Measurements from ENCODE around the gene ATP5PO. TPM values are rescaled to one million over a fixed set of nuclear protein-coding genes. Genes with fewer than 3 reads are reported as not detected.
"Not testable (repeated sequence)": the region's sequence is repeated elsewhere in the genome, so short reads cannot be mapped to it uniquely, and the experiment has no call there.

ATP5PO gene
- polyA plus RNA-seq, 1 experiment: 365 TPM

GRCh38 chr21:33871171-33871570 is 44.4 kb downstream of the ATP5PO start:
- ChIA-PET POLR2A (interaction anchor here (0.6 to 0.7 kb wide), 2 partner anchors 29 to 93 kb away, joined by 3 to 8 read pairs; no protein-coding TSS in a partner anchor), CTCF (interaction anchor here (0.6 to 0.7 kb wide), 2 partner anchors 47 to 123 kb away, joined by 4 read pairs; no protein-coding TSS in a partner anchor)
- no peak for TF ChIP-seq CTCF (IDR thresholded peaks at IDR 0.05; ENCODE audit: low read depth, low read length)
- no peak for DNase-seq (ENCODE audit: low read depth, low spot score)
- no peaks in the 10 kb centered on the region for H3K9me3 ChIP-seq (ENCODE audit: control insufficient read depth, insufficient read depth, low read length)
- H3K4me3 ChIP-seq (ENCODE audit: low read depth, low read length): no peak overlapping the region
- H3K27me3 ChIP-seq (ENCODE audit: control insufficient read depth, insufficient read depth, low read length): no peaks in the 10 kb centered on the region
- H3K27ac ChIP-seq (ENCODE audit: low read depth, low read length): peak overlapping the region; percentile 57

GRCh38 chr21:33870768-33871167 is 44.8 kb downstream of the ATP5PO start:
- POLR2A ChIA-PET: interaction anchor here (0.7 kb wide), 1 partner anchor 29 kb away, joined by 3 read pairs; no protein-coding TSS in a partner anchor
- DNase-seq (ENCODE audit: low read depth, low spot score): no peak
- CTCF ChIA-PET: interaction anchor here (0.6 to 0.7 kb wide), 2 partner anchors 47 to 122 kb away, joined by 4 read pairs; no protein-coding TSS in a partner anchor
- no peak for TF ChIP-seq CTCF (IDR thresholded peaks at IDR 0.05; ENCODE audit: low read depth, low read length)
- Histone ChIP-seq H3K9me3 (ENCODE audit: control insufficient read depth, insufficient read depth, low read length) (no peaks in the 10 kb centered on the region), H3K27ac (ENCODE audit: low read depth, low read length) (peak overlapping the region; percentile 57), H3K4me3 (ENCODE audit: low read depth, low read length) (no peak overlapping the region), H3K27me3 (ENCODE audit: control insufficient read depth, insufficient read depth, low read length) (no peaks in the 10 kb centered on the region)

GRCh38 chr21:33869873-33870272 is 45.7 kb downstream of the ATP5PO start:
- CTCF ChIA-PET: no interaction called here
- peaks cover under 1% of the 10 kb centered on the region for H3K27me3 ChIP-seq (ENCODE audit: control insufficient read depth, insufficient read depth, low read length)
- no peak overlapping the region for H3K27ac ChIP-seq (ENCODE audit: low read depth, low read length)
- no peak overlapping the region for H3K4me3 ChIP-seq (ENCODE audit: low read depth, low read length)
- POLR2A ChIA-PET: no interaction called here
- no peaks in the 10 kb centered on the region for H3K9me3 ChIP-seq (ENCODE audit: control insufficient read depth, insufficient read depth, low read length)
- DNase-seq (ENCODE audit: low read depth, low spot score): no peak
- no peak for TF ChIP-seq CTCF (IDR thresholded peaks at IDR 0.05; ENCODE audit: low read depth, low read length)

- CTCF ChIA-PET: interaction anchor here (0.6 kb wide), 1 partner anchor 15 kb away, joined by 3 read pairs; no protein-coding TSS in a partner anchor
- H3K9me3 ChIP-seq (ENCODE audit: control insufficient read depth, insufficient read depth, low read length); H3K4me3 ChIP-seq (ENCODE audit: low read depth, low read length); H3K27ac ChIP-seq (ENCODE audit: low read depth, low read length); DNase-seq (ENCODE audit: low read depth, low spot score); H3K27me3 ChIP-seq (ENCODE audit: control insufficient read depth, insufficient read depth, low read length); POLR2A ChIA-PET: not testable (repeated sequence)
Measured at GRCh38 chr21:33867868-33868267, 47.7 kb downstream of the ATP5PO start.

GRCh38 chr21:33866826-33867225 is 48.8 kb downstream of the ATP5PO start:
- no peak for DNase-seq (ENCODE audit: low read depth, low spot score)
- TF ChIP-seq CTCF (IDR thresholded peaks at IDR 0.05; ENCODE audit: low read depth, low read length): no peak
- Histone ChIP-seq H3K4me3 (ENCODE audit: low read depth, low read length) (no peak overlapping the region), H3K27ac (ENCODE audit: low read depth, low read length) (no peak overlapping the region), H3K9me3 (ENCODE audit: control insufficient read depth, insufficient read depth, low read length) (no peaks in the 10 kb centered on the region), H3K27me3 (ENCODE audit: control insufficient read depth, insufficient read depth, low read length) (peaks cover 7% of the 10 kb centered on the region)
- CTCF ChIA-PET: no interaction called here
- POLR2A ChIA-PET: interaction anchor here (0.7 kb wide), 1 partner anchor 54 kb away, joined by 4 read pairs; no protein-coding TSS in a partner anchor

All from AG04450 (cell line).